Activated naive CD4-positive, alpha-beta T cell treated with anti-CD3 and anti-CD28 coated beads, Interleukin-2, amount 50 U/mL, for 72 hours (primary cell): ENCODE results near the gene MSX2. TPM values are rescaled to one million over a fixed set of nuclear protein-coding genes. Genes with fewer than 3 reads are reported as not detected.
"Not testable (repeated sequence)": the region's sequence is repeated elsewhere in the genome, so short reads cannot be mapped to it uniquely, and the experiment has no call there.

Source experiments
- ATAC-seq, 2 donors: fragments of 150-1000 bp; cut with Tn5 transposase; 2 replicates each; pipeline ENCODE4 v1.10.0; 2021; ENCODE audit warnings: mild to moderate bottlenecking in 2 of 2, moderate library complexity in 2 of 2
- DNase-seq, 2 donors: peaks; one replicate each; pipeline ENCODE4 v3.0.0; 2021 to 2022; ENCODE audit warnings: low spot score in 2 of 2
- H3K27ac Mint-ChIP-seq, 2 donors: one replicate each; pipeline ENCODE4 v1.8.0; 2022; ENCODE audit warnings: mild to moderate bottlenecking in 2 of 2, mixed read lengths in 2 of 2
- H3K36me3 Mint-ChIP-seq, 2 donors: one replicate each; pipeline ENCODE4 v1.8.0; 2022; ENCODE audit warnings: mixed read lengths in 2 of 2
- H3K9me3 Mint-ChIP-seq, 2 donors: one replicate each; pipeline ENCODE4 v1.8.0; 2022; ENCODE audit warnings: mixed read lengths in 2 of 2
- total RNA-seq, 2 donors: library from RNA; stranded (reverse); gene quantifications; one replicate each; pipeline ENCODE4 v1.2.3, GENCODE V29; 2022

The MSX2 gene
- total RNA-seq, 2 donors from 2014 or later = not detected

GRCh38 chr5:174744896-174745295, 20.5 kb downstream of the MSX2 start:
- Mint-ChIP-seq H3K27ac (no peak overlapping the region), H3K9me3 (peaks cover 7 to 9% of the 10 kb centered on the region in 2 donors), H3K36me3 (peaks cover 0 to 6% of the 10 kb centered on the region in 2 donors)
- ATAC-seq (no peak), DNase-seq (no peak)

- DNase-seq = no peak
- ATAC-seq = no peak
- Mint-ChIP-seq H3K9me3 (peaks cover 7 to 9% of the 10 kb centered on the region in 2 donors), H3K36me3 (peaks cover 0 to 6% of the 10 kb centered on the region in 2 donors), H3K27ac (no peak overlapping the region)
These were observed 21.3 kb downstream of the MSX2 start for GRCh38 chr5:174745590-174746103.

GRCh38 chr5:174750711-174751110, 26.3 kb downstream of the MSX2 start:
- no peak for ATAC-seq
- no peak for DNase-seq
- H3K36me3 Mint-ChIP-seq = peaks cover 0 to 6% of the 10 kb centered on the region in 2 donors
- H3K27ac Mint-ChIP-seq = no peak overlapping the region
- no peaks in the 10 kb centered on the region for H3K9me3 Mint-ChIP-seq

- DNase-seq (no peak), ATAC-seq (no peak)
- Mint-ChIP-seq H3K27ac (no peak overlapping the region), H3K36me3 (peaks cover 0 to under 1% of the 10 kb centered on the region in 2 donors), H3K9me3 (no peaks in the 10 kb centered on the region)
These were observed 27.0 kb downstream of the MSX2 start for GRCh38 chr5:174751154-174752000.

GRCh38 chr5:174752121-174752520, 27.7 kb downstream of the MSX2 start:
- no peaks in the 10 kb centered on the region for H3K9me3 Mint-ChIP-seq
- DNase-seq (no peak), ATAC-seq (no peak)
- H3K27ac Mint-ChIP-seq = no peak overlapping the region
- H3K36me3 Mint-ChIP-seq = no peaks in the 10 kb centered on the region

- DNase-seq = no peak
- Mint-ChIP-seq H3K36me3 (no peaks in the 10 kb centered on the region), H3K27ac (no peak overlapping the region), H3K9me3 (peaks cover 0 to 5% of the 10 kb centered on the region in 2 donors)
- no peak for ATAC-seq
These were observed 30.7 kb downstream of the MSX2 start for GRCh38 chr5:174755106-174755505.

GRCh38 chr5:174759091-174759490, 34.7 kb downstream of the MSX2 start:
- no peak for DNase-seq
- no peak for ATAC-seq
- no peaks in the 10 kb centered on the region for H3K36me3 Mint-ChIP-seq
- no peak overlapping the region for H3K27ac Mint-ChIP-seq
- H3K9me3 Mint-ChIP-seq = peaks cover 0 to 5% of the 10 kb centered on the region in 2 donors

- H3K36me3 Mint-ChIP-seq = no peaks in the 10 kb centered on the region
- DNase-seq = no peak
- ATAC-seq = no peak
- H3K27ac Mint-ChIP-seq = no peak overlapping the region
- peaks cover 0 to 5% of the 10 kb centered on the region in 2 donors for H3K9me3 Mint-ChIP-seq
These were observed 36.3 kb downstream of the MSX2 start for GRCh38 chr5:174760721-174761120.

- not testable (repeated sequence) for H3K9me3 Mint-ChIP-seq, ATAC-seq, H3K27ac Mint-ChIP-seq, DNase-seq, H3K36me3 Mint-ChIP-seq
These were observed 37.0 kb downstream of the MSX2 start for GRCh38 chr5:174761341-174761740.

GRCh38 chr5:174764309-174764708, 39.9 kb downstream of the MSX2 start:
- no peak overlapping the region for H3K27ac Mint-ChIP-seq
- H3K36me3 Mint-ChIP-seq = no peaks in the 10 kb centered on the region
- H3K9me3 Mint-ChIP-seq = peaks cover 5 to 14% of the 10 kb centered on the region in 2 donors
- ATAC-seq = no peak
- DNase-seq = no peak

- ATAC-seq = no peak
- H3K9me3 Mint-ChIP-seq = peaks cover 5 to 9% of the 10 kb centered on the region in 2 donors
These were observed 41.2 kb downstream of the MSX2 start for GRCh38 chr5:174765540-174765939.

GRCh38 chr5:174767670-174768069, 43.3 kb downstream of the MSX2 start:
- DNase-seq (no peak), ATAC-seq (no peak)
- Mint-ChIP-seq H3K27ac (no peak overlapping the region), H3K9me3 (peaks cover 5 to 9% of the 10 kb centered on the region in 2 donors), H3K36me3 (no peaks in the 10 kb centered on the region)

More at GRCh38 chr5:174765540-174765939, 41.2 kb downstream of the MSX2 start:
- Mint-ChIP-seq H3K27ac (no peak overlapping the region), H3K36me3 (no peaks in the 10 kb centered on the region)
- DNase-seq = no peak

GRCh38 chr5:174769005-174769404, 44.6 kb downstream of the MSX2 start:
- DNase-seq = no peak
- peaks cover 5 to 9% of the 10 kb centered on the region in 2 donors for H3K9me3 Mint-ChIP-seq
- no peaks in the 10 kb centered on the region for H3K36me3 Mint-ChIP-seq
- no peak overlapping the region for H3K27ac Mint-ChIP-seq
- ATAC-seq = no peak

GRCh38 chr5:174773371-174773770, 49.0 kb downstream of the MSX2 start:
- H3K36me3 Mint-ChIP-seq = no peaks in the 10 kb centered on the region
- DNase-seq (no peak), ATAC-seq (no peak)
- peaks cover 0 to 5% of the 10 kb centered on the region in 2 donors for H3K9me3 Mint-ChIP-seq
- H3K27ac Mint-ChIP-seq = no peak overlapping the region

GRCh38 chr5:174775081-174775480, 50.7 kb downstream of the MSX2 start:
- DNase-seq (no peak), ATAC-seq (no peak)
- Mint-ChIP-seq H3K9me3 (no peaks in the 10 kb centered on the region), H3K36me3 (no peaks in the 10 kb centered on the region), H3K27ac (no peak overlapping the region)

- H3K27ac Mint-ChIP-seq = no peak overlapping the region
- no peaks in the 10 kb centered on the region for H3K9me3 Mint-ChIP-seq
- H3K36me3 Mint-ChIP-seq = no peaks in the 10 kb centered on the region
- DNase-seq = no peak
- ATAC-seq = no peak
These were observed 52.7 kb downstream of the MSX2 start for GRCh38 chr5:174777111-174777510.

- ATAC-seq (no peak), DNase-seq (no peak)
- no peak overlapping the region for H3K27ac Mint-ChIP-seq
- H3K36me3 Mint-ChIP-seq = no peaks in the 10 kb centered on the region
- H3K9me3 Mint-ChIP-seq = no peaks in the 10 kb centered on the region
These were observed 53.2 kb downstream of the MSX2 start for GRCh38 chr5:174777583-174777982.
